Measurements from ENCODE around the gene CNPY3.
"Not testable (repeated sequence)": the region's sequence is repeated elsewhere in the genome, so short reads cannot be mapped to it uniquely, and the experiment has no call there.

The CNPY3 gene

GRCh38 chr6:42928986-42929820 is at the start of gene CNPY3:
CNPY3 (plus strand) TSS chr6:42929480; CDS start chr6:42929571, 91 bp downstream.
- peak; percentile 96 to 97 for DNase-seq

- not testable (repeated sequence) for DNase-seq
Observed at GRCh38 chr6:42880240-42880817, 49.0 kb upstream of the CNPY3 start.

- not testable (repeated sequence) for DNase-seq
Observed at GRCh38 chr6:42880871-42881270, 48.4 kb upstream of the CNPY3 start.

GRCh38 chr6:42885702-42886101 is 43.6 kb upstream of the CNPY3 start:
- no peak for DNase-seq

- DNase-seq = not testable (repeated sequence)
Observed at GRCh38 chr6:42888201-42888600, 41.1 kb upstream of the CNPY3 start.

GRCh38 chr6:42889815-42890214 is 39.5 kb upstream of the CNPY3 start:
- no peak for DNase-seq

- DNase-seq = peak; percentile 71 to 76
Observed at GRCh38 chr6:42890311-42891198, 38.7 kb upstream of the CNPY3 start.

GRCh38 chr6:42891199-42891722 is 38.0 kb upstream of the CNPY3 start:
- DNase-seq = no peak

- DNase-seq = not testable (repeated sequence)
Observed at GRCh38 chr6:42894041-42894828, 35.0 kb upstream of the CNPY3 start.

- DNase-seq = no peak
Observed at GRCh38 chr6:42896178-42896719, 33.0 kb upstream of the CNPY3 start.

GRCh38 chr6:42898891-42899361 is 30.4 kb upstream of the CNPY3 start:
- peak; percentile 48 to 88 for DNase-seq

- DNase-seq = no peak
Observed at GRCh38 chr6:42899871-42900270, 29.4 kb upstream of the CNPY3 start.

- peak; percentile 87 to 93 for DNase-seq
Observed at GRCh38 chr6:42901538-42901957, 27.7 kb upstream of the CNPY3 start.

GRCh38 chr6:42902429-42903263 is 26.6 kb upstream of the CNPY3 start:
- not testable (repeated sequence) for DNase-seq

- no peak for DNase-seq
Observed at GRCh38 chr6:42904467-42904866, 24.8 kb upstream of the CNPY3 start.

- no peak for DNase-seq
Observed at GRCh38 chr6:42907336-42907735, 21.9 kb upstream of the CNPY3 start.

GRCh38 chr6:42909835-42910234 is 19.4 kb upstream of the CNPY3 start:
- no peak for DNase-seq

GRCh38 chr6:42911171-42912021 is 17.9 kb upstream of the CNPY3 start:
- DNase-seq = no peak

GRCh38 chr6:42914546-42914945 is 14.7 kb upstream of the CNPY3 start:
- DNase-seq = no peak

GRCh38 chr6:42915732-42916131 is 13.5 kb upstream of the CNPY3 start, which contains the start of gene PTCRA:
PTCRA (plus strand) TSS chr6:42916053; CDS start chr6:42916070, 17 bp downstream.
- DNase-seq = no peak

Measured in NCI-H446 (cell line).